Measurements from ENCODE around the gene CFAP221. TPM values are rescaled to one million over a fixed set of nuclear protein-coding genes. Genes with fewer than 3 reads are reported as not detected.

Gene CFAP221
- total RNA-seq, 1 experiment from 2014 or later: 10.0 TPM

DNA sequence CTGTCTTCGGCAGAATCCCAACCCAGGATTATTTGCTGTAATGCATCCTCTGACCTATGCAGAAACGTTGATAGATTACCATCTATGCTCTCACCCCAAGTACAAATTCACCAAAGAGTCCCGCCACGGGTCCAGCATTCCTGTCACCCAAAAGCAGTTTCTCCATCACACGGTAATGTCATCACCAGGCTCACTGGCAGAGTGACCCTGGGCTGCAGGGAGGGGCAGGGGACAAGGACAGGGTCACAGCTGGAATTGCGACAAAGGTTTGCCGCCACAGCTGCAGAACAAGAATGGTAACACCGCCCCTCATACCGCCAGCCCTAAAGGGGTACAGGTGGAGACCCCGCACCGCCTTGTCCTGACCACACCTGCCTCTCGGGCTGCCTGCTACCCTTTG, 94.0 kb downstream of the CFAP221 start:
- Mint-ChIP-seq H3K27ac (ENCODE audit: unreplicated experiment) (no peak overlapping the region), H3K27me3 (ENCODE audit: unreplicated experiment) (no peaks in the 10 kb centered on the region), H3K36me3 (ENCODE audit: insufficient read depth, unreplicated experiment) (peaks cover 4% of the 10 kb centered on the region), H3K4me1 (ENCODE audit: low read depth, unreplicated experiment) (peaks cover 8% of the 10 kb centered on the region), H3K9me3 (ENCODE audit: low read depth, unreplicated experiment) (peaks cover 2% of the 10 kb centered on the region), H3K4me3 (ENCODE audit: low read depth, unreplicated experiment) (no peak overlapping the region)
- no peak for DNase-seq
- BruUV-seq (replicated peaks): no TSS peak
- TF ChIP-seq, protein P1, sequence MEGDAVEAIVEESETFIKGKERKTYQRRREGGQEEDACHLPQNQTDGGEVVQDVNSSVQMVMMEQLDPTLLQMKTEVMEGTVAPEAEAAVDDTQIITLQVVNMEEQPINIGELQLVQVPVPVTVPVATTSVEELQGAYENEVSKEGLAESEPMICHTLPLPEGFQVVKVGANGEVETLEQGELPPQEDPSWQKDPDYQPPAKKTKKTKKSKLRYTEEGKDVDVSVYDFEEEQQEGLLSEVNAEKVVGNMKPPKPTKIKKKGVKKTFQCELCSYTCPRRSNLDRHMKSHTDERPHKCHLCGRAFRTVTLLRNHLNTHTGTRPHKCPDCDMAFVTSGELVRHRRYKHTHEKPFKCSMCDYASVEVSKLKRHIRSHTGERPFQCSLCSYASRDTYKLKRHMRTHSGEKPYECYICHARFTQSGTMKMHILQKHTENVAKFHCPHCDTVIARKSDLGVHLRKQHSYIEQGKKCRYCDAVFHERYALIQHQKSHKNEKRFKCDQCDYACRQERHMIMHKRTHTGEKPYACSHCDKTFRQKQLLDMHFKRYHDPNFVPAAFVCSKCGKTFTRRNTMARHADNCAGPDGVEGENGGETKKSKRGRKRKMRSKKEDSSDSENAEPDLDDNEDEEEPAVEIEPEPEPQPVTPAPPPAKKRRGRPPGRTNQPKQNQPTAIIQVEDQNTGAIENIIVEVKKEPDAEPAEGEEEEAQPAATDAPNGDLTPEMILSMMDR (IDR thresholded peaks at IDR 0.05; ENCODE audit: unreplicated experiment): no peak
- CTCF ChIA-PET: no interaction called here
- intact Hi-C loops (cut with micrococcal nuclease; ENCODE audit: unreplicated experiment): no loop called here

DNA sequence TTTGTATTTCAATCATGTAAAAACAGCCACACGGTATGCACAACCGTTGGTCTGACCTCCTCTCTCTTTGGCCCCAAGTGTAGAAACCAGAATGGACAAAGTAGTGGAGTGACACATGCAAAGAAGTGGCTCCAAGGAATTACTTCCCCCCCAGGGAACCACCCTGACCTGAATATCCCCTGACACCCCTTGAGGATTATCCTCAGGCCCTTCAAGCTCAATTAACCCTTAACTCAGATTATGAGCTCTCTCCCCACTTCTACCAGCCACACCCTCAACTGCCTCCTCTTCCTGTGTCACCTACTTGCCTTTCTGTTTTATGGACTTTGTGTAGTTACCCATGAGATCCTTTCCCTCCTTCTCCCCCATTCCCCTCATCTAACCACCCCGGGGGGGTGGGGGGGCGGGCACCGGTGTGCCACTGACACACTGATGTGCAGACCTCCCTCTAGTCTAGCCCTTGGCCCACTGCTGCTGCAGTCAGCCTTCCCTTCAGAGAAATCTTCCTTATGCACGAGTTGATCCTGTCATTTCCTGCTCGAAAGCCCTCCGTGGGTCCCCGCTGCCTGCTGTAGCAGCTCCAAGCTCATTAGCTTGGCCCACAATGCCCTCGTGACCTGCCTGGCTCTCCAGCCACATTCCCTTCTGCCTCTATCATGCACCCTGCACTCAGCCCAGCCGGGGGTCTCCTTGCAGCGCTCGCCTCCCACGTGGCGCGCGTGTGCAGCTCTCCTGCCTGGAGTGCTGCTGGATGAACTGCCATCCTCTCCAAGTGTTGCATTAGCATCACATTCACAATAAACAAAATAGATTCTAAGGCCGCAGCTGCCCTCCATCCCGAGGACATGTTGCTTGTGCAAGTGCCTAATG, 94.7 kb downstream of the CFAP221 start:
- CTCF ChIA-PET: no interaction called here
- H3K27ac Mint-ChIP-seq (ENCODE audit: unreplicated experiment): no peak overlapping the region
- peaks cover 2% of the 10 kb centered on the region for H3K9me3 Mint-ChIP-seq (ENCODE audit: low read depth, unreplicated experiment)
- no peak for DNase-seq
- no TSS peak for BruUV-seq (replicated peaks)
- no peak overlapping the region for H3K4me3 Mint-ChIP-seq (ENCODE audit: low read depth, unreplicated experiment)
- peaks cover 4% of the 10 kb centered on the region for H3K36me3 Mint-ChIP-seq (ENCODE audit: insufficient read depth, unreplicated experiment)
- intact Hi-C loops (cut with micrococcal nuclease; ENCODE audit: unreplicated experiment): no loop called here
- TF ChIP-seq, protein P1 (IDR thresholded peaks at IDR 0.05; ENCODE audit: unreplicated experiment): no peak
- peaks cover 8% of the 10 kb centered on the region for H3K4me1 Mint-ChIP-seq (ENCODE audit: low read depth, unreplicated experiment)
- no peaks in the 10 kb centered on the region for H3K27me3 Mint-ChIP-seq (ENCODE audit: unreplicated experiment)

DNA sequence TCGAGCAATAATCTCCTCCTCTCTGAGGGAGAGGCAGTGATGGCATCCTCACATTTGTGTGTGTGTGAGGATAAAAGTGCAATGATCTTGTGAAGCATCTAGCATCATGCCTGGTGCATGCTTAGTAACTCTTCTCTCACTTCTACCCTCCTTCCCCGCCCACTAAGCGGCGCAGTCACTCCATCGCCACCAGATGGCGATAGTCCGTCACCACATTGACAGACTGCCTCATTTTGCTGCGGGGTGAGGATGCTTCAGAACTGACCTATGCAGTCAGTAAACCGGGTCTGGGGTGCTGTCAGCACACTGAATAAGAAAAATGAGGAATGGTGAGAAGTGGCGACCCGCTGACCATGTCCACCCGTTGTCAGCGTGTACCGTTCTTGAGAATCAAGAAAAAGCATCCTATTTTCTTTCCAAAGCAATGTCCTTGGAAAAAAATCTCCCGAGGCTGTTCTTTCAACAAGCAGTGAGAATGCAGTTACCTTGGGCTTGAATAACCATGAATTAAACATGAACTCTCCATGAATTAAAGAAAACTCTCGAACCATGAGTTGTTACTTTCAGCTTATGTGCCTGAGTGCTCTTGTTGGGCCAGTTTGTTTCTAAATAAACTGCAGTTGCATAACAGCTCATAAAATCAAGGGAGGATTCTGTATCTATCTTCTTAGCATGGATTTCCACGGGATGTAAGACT, 97.5 kb downstream of the CFAP221 start:
- no peaks in the 10 kb centered on the region for H3K27me3 Mint-ChIP-seq (ENCODE audit: unreplicated experiment)
- H3K4me3 Mint-ChIP-seq (ENCODE audit: low read depth, unreplicated experiment): no peak overlapping the region
- no peak overlapping the region for H3K27ac Mint-ChIP-seq (ENCODE audit: unreplicated experiment)
- BruUV-seq (replicated peaks): no TSS peak
- TF ChIP-seq, protein P1 (IDR thresholded peaks at IDR 0.05; ENCODE audit: unreplicated experiment): peak; percentile 86
- peaks cover 30% of the 10 kb centered on the region for H3K4me1 Mint-ChIP-seq (ENCODE audit: low read depth, unreplicated experiment)
- CTCF ChIA-PET: interaction anchor here (1.8 kb wide), 1 partner anchor 533 kb away, joined by 6 read pairs; no protein-coding TSS in a partner anchor
- H3K9me3 Mint-ChIP-seq (ENCODE audit: low read depth, unreplicated experiment): no peaks in the 10 kb centered on the region
- DNase-seq: peak; percentile 79
- H3K36me3 Mint-ChIP-seq (ENCODE audit: insufficient read depth, unreplicated experiment): peaks cover 4% of the 10 kb centered on the region
- intact Hi-C loops (cut with micrococcal nuclease; ENCODE audit: unreplicated experiment): loop anchor here (2.0 to 5.0 kb wide), 3 partner anchors 19 to 533 kb away; no protein-coding TSS in a partner anchor

DNA sequence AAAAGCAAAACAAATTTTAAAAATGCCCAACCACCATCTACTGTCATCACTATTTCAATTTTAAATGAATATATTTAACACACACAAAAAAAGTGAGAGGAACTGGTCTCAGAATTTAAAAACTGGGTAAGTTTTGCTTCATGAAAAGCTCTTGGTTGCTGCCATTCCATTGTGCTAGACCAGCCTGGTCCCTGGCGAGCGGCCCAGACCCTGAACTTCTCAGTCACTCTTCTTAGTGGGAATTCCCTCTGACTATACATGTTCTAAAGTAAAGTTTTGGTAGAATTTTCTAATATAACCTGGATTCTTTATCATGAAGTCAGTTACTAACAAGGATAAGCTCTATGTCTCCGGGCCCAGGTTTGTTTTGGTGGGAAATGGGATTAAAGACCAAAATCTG, 99.9 kb downstream of the CFAP221 start:
- H3K4me3 Mint-ChIP-seq (ENCODE audit: low read depth, unreplicated experiment): no peak overlapping the region

More for the DNA sequence above, 99.9 kb downstream of the CFAP221 start:
- Mint-ChIP-seq H3K27ac (ENCODE audit: unreplicated experiment) (no peak overlapping the region), H3K36me3 (ENCODE audit: insufficient read depth, unreplicated experiment) (peaks cover 4% of the 10 kb centered on the region), H3K4me1 (ENCODE audit: low read depth, unreplicated experiment) (peaks cover 55% of the 10 kb centered on the region), H3K27me3 (ENCODE audit: unreplicated experiment) (no peaks in the 10 kb centered on the region), H3K9me3 (ENCODE audit: low read depth, unreplicated experiment) (peaks cover 2% of the 10 kb centered on the region)
- intact Hi-C loops (cut with micrococcal nuclease; ENCODE audit: unreplicated experiment): loop anchor here (5.0 kb wide), 1 partner anchor 183 kb away; no protein-coding TSS in a partner anchor
- BruUV-seq (replicated peaks): no TSS peak
- CTCF ChIA-PET: no interaction called here
- DNase-seq: no peak
- TF ChIP-seq, protein P1 (IDR thresholded peaks at IDR 0.05; ENCODE audit: unreplicated experiment): no peak

All from Calu3 (cell line).